Testis (tissue), 2 donors: ENCODE measurements around the gene GJA4.

Experiments used
- POLR2A ChIP-seq: fragments of 450-650 bp; IDR thresholded peaks from one replicate; pipeline ENCODE4 v1.6.1; 2017; ENCODE audit warnings: antibody characterized with exemption, mild to moderate bottlenecking, moderate library complexity
- TF ChIP-seq, protein P1 (sequence below), 3 experiments: fragments of 450-650 bp in 2 of 3; fragments of 200-600 bp in 1 of 3; sonication (generic) in 1 of 3; IDR thresholded peaks; one replicate each; pipeline ENCODE4 v1.5.1; 2016 to 2019; ENCODE audit warnings: antibody characterized with exemption in 3 of 3, mild to moderate bottlenecking in 2 of 3, moderate library complexity in 1 of 3

DNA sequence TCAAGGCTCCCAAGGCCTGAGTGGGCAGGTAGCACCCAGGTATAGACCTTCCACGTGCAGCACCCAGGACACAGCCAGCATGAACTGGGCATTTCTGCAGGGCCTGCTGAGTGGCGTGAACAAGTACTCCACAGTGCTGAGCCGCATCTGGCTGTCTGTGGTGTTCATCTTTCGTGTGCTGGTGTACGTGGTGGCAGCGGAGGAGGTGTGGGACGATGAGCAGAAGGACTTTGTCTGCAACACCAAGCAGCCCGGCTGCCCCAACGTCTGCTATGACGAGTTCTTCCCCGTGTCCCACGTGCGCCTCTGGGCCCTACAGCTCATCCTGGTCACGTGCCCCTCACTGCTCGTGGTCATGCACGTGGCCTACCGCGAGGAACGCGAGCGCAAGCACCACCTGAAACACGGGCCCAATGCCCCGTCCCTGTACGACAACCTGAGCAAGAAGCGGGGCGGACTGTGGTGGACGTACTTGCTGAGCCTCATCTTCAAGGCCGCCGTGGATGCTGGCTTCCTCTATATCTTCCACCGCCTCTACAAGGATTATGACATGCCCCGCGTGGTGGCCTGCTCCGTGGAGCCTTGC lies 31.5 kb upstream of the GJA4 start:
- no peak for TF ChIP-seq POLR2A
- TF ChIP-seq, protein P1, sequence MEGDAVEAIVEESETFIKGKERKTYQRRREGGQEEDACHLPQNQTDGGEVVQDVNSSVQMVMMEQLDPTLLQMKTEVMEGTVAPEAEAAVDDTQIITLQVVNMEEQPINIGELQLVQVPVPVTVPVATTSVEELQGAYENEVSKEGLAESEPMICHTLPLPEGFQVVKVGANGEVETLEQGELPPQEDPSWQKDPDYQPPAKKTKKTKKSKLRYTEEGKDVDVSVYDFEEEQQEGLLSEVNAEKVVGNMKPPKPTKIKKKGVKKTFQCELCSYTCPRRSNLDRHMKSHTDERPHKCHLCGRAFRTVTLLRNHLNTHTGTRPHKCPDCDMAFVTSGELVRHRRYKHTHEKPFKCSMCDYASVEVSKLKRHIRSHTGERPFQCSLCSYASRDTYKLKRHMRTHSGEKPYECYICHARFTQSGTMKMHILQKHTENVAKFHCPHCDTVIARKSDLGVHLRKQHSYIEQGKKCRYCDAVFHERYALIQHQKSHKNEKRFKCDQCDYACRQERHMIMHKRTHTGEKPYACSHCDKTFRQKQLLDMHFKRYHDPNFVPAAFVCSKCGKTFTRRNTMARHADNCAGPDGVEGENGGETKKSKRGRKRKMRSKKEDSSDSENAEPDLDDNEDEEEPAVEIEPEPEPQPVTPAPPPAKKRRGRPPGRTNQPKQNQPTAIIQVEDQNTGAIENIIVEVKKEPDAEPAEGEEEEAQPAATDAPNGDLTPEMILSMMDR (IDR thresholded peaks at IDR 0.05): no peak
